Retinal pigment epithelial cell (primary cell): ENCODE results near the gene SLC10A1.

Experiments
- DNase-seq: peaks from one replicate; pipeline ENCODE4 v3.0.0-alpha.2; 2010; ENCODE audit warnings: low read depth
- H3K4me3 ChIP-seq: 2 replicates; pipeline ENCODE4 v1.5.1; 2011; ENCODE audit warnings: mild to moderate bottlenecking, low read length, control low read depth, moderate library complexity
- CTCF ChIP-seq: conservative IDR thresholded peaks from 2 replicates; pipeline ENCODE4 v1.5.1; 2011; ENCODE audit warnings: low read depth, low read length, control low read depth, inconsistent platforms

SLC10A1 gene

GRCh38 chr14:69796797-69797500, at the start of gene SLC10A1:
TSS of gene SLC10A1 (minus strand) at chr14:69797241. CDS start at chr14:69797155, 86 bp downstream.
- no peak for DNase-seq
- TF ChIP-seq CTCF = no peak
- no peak within 1 kb of the TSS for H3K4me3 ChIP-seq

- no peak for TF ChIP-seq CTCF
- DNase-seq = no peak
- no peak overlapping the region for H3K4me3 ChIP-seq
Measured at GRCh38 chr14:69845787-69846186, 48.7 kb upstream of the SLC10A1 start.

- no peak for DNase-seq
- TF ChIP-seq CTCF = no peak
- no peak overlapping the region for H3K4me3 ChIP-seq
Measured at GRCh38 chr14:69845050-69845581, 48.1 kb upstream of the SLC10A1 start.

- no peak for DNase-seq
- no peak overlapping the region for H3K4me3 ChIP-seq
- TF ChIP-seq CTCF = no peak
Measured at GRCh38 chr14:69844171-69844570, 47.1 kb upstream of the SLC10A1 start.

- DNase-seq = no peak
- H3K4me3 ChIP-seq = no peak overlapping the region
- TF ChIP-seq CTCF = no peak
Measured at GRCh38 chr14:69842686-69843420, 45.8 kb upstream of the SLC10A1 start.

- DNase-seq = no peak
- no peak for TF ChIP-seq CTCF
- no peak overlapping the region for H3K4me3 ChIP-seq
Measured at GRCh38 chr14:69841656-69842055, 44.6 kb upstream of the SLC10A1 start.
